HG02678 (cell line): ENCODE data around the gene CXCL13.
"Not testable (repeated sequence)": the region's sequence is repeated elsewhere in the genome, so short reads cannot be mapped to it uniquely, and the experiment has no call there.

Source experiments
- ATAC-seq: cut with Tn5 transposase; IDR thresholded peaks from one replicate; pipeline ENCODE4 v1.9.1; 2021; ENCODE audit warnings: mild to moderate bottlenecking, moderate library complexity; ENCODE audit not compliant: unreplicated experiment

Gene CXCL13

GRCh38 chr4:77605210-77605902, at the start of gene CXCL13:
TSS of gene CXCL13 (plus strand) at chr4:77605820. CDS start at chr4:77605866, 46 bp downstream.
- no peak for ATAC-seq

GRCh38 chr4:77560170-77560569, 45.5 kb upstream of the CXCL13 start:
- no peak for ATAC-seq

- not testable (repeated sequence) for ATAC-seq
These were observed 43.9 kb upstream of the CXCL13 start for GRCh38 chr4:77561720-77562119.

GRCh38 chr4:77564231-77564630, 41.4 kb upstream of the CXCL13 start:
- ATAC-seq = no peak

- ATAC-seq = no peak
These were observed 39.5 kb upstream of the CXCL13 start for GRCh38 chr4:77566148-77566547.

GRCh38 chr4:77567549-77567948, 38.1 kb upstream of the CXCL13 start:
- ATAC-seq = no peak

- not testable (repeated sequence) for ATAC-seq
These were observed 35.0 kb upstream of the CXCL13 start for GRCh38 chr4:77570508-77571214.

GRCh38 chr4:77576351-77576750, 29.3 kb upstream of the CXCL13 start:
- ATAC-seq = no peak

- no peak for ATAC-seq
These were observed 27.5 kb upstream of the CXCL13 start for GRCh38 chr4:77578145-77578544.

- ATAC-seq = no peak
These were observed 26.1 kb upstream of the CXCL13 start for GRCh38 chr4:77579406-77580076.

GRCh38 chr4:77581724-77582123, 23.9 kb upstream of the CXCL13 start:
- peak; percentile 82 for ATAC-seq

GRCh38 chr4:77582156-77582555, 23.5 kb upstream of the CXCL13 start:
- no peak for ATAC-seq

- no peak for ATAC-seq
These were observed 22.9 kb upstream of the CXCL13 start for GRCh38 chr4:77582711-77583110.

- ATAC-seq = peak; percentile 98
These were observed 18.7 kb upstream of the CXCL13 start for GRCh38 chr4:77586951-77587383.

- ATAC-seq = no peak
These were observed 15.1 kb upstream of the CXCL13 start for GRCh38 chr4:77590482-77590881.

- no peak for ATAC-seq
These were observed 14.1 kb upstream of the CXCL13 start for GRCh38 chr4:77591532-77591931.

GRCh38 chr4:77593101-77593500, 12.5 kb upstream of the CXCL13 start:
- no peak for ATAC-seq

GRCh38 chr4:77593993-77594392, 11.6 kb upstream of the CXCL13 start:
- no peak for ATAC-seq

- ATAC-seq = no peak
These were observed 10.2 kb upstream of the CXCL13 start for GRCh38 chr4:77595364-77595973.

GRCh38 chr4:77599378-77599777, 6.2 kb upstream of the CXCL13 start:
- peak; percentile 37 for ATAC-seq
